A673 (cell line): ENCODE results near the gene EXOC4. TPM values are rescaled to one million over a fixed set of nuclear protein-coding genes. Genes with fewer than 3 reads are reported as not detected.

ENCODE experiments used
- BruUV-seq: library from RNA; stranded (reverse); fragments of 400-500 nt; replicated peaks from 2 replicates; lab custom pipeline; 2021; lab: Mats Ljungman, UMichigan
- CTCF ChIA-PET: fragments of 300-600 bp; sonication (Branson Sonifier 250); formaldehyde crosslinking; loops from one replicate; lab custom pipeline; 2022; ENCODE audit warnings: antibody characterized with exemption; lab: Charles Lee
- POLR2A ChIA-PET: fragments of 300-600 bp; sonication (Branson Sonifier 250); formaldehyde crosslinking; loops from one replicate; lab custom pipeline; 2022; ENCODE audit warnings: antibody characterized with exemption; ENCODE audit not compliant: low non-redundant PET; lab: Charles Lee
- DNase-seq: peaks from one replicate; pipeline ENCODE4 v3.0.0-alpha.2; 2015; ENCODE audit warnings: low spot score
- H3K27ac ChIP-seq: fragments of 200-600 bp; sonication (generic); 2 replicates; pipeline ENCODE4 v1.5.1; 2016; ENCODE audit warnings: mixed run types, low read depth, mild to moderate bottlenecking, mixed read lengths, antibody characterized with exemption, low read length; ENCODE audit not compliant: poor library complexity, severe bottlenecking
- H3K27me3 ChIP-seq: fragments of 200-600 bp; sonication (generic); replicated peaks from 2 replicates; pipeline ENCODE4 v1.6.1; 2017; ENCODE audit warnings: mixed run types, low read depth, mild to moderate bottlenecking, mixed read lengths, antibody characterized with exemption, low read length; ENCODE audit not compliant: insufficient read depth, poor library complexity
- H3K36me3 ChIP-seq: fragments of 200-600 bp; sonication (generic); 2 replicates; pipeline ENCODE4 v1.6.1; 2016; ENCODE audit warnings: mixed run types, mild to moderate bottlenecking, mixed read lengths, antibody characterized with exemption, low read length; ENCODE audit not compliant: insufficient read depth, poor library complexity, severe bottlenecking
- H3K4me1 ChIP-seq: fragments of 200-600 bp; sonication (generic); 2 replicates; pipeline ENCODE4 v1.6.1; 2017; ENCODE audit warnings: mixed run types, mild to moderate bottlenecking, mixed read lengths, antibody characterized with exemption, low read length; ENCODE audit not compliant: insufficient read depth, poor library complexity, severe bottlenecking
- H3K4me3 ChIP-seq: fragments of 200-600 bp; sonication (generic); 2 replicates; pipeline ENCODE4 v1.5.1; 2016; ENCODE audit warnings: low read depth, mixed run types, mild to moderate bottlenecking, mixed read lengths, low read length; ENCODE audit not compliant: poor library complexity, severe bottlenecking
- H3K9me3 ChIP-seq: fragments of 200-600 bp; sonication (generic); 2 replicates; pipeline ENCODE4 v1.6.1; 2016; ENCODE audit warnings: mixed run types, low read depth, mild to moderate bottlenecking, mixed read lengths, antibody characterized with exemption, low read length; ENCODE audit not compliant: poor library complexity, severe bottlenecking
- CTCF ChIP-seq: fragments of 300-800, 200-600 bp; sonication (generic); conservative IDR thresholded peaks from 2 replicates; pipeline ENCODE4 v1.5.1; 2017; ENCODE audit warnings: low read depth, mild to moderate bottlenecking, antibody characterized with exemption, low read length, moderate library complexity, mixed read lengths
- EZH2 ChIP-seq: fragments of 200-600 bp; sonication (generic); IDR thresholded peaks from 2 replicates; pipeline ENCODE4 v1.6.1; 2017; ENCODE audit warnings: borderline replicate concordance, low read depth, mild to moderate bottlenecking, mixed read lengths, antibody characterized with exemption, low read length; ENCODE audit not compliant: poor library complexity, severe bottlenecking
- intact Hi-C: fragments of 100-400 bp; cut with micrococcal nuclease; formaldehyde crosslinking; loops from one replicate; pipeline ENCODE4 v1.10.0; 2022; ENCODE audit not compliant: unreplicated experiment
- total RNA-seq: library from RNA; stranded (reverse); gene quantifications from 2 replicates; pipeline ENCODE4 v1.2.3, GENCODE V29; 2021

EXOC4 gene
- total RNA-seq, 1 experiment from 2014 or later, result 66.1 TPM

- Histone ChIP-seq H3K4me3 (no peak overlapping the region), H3K36me3 (no peaks in the 10 kb centered on the region), H3K9me3 (no peaks in the 10 kb centered on the region), H3K27ac (no peak overlapping the region), H3K27me3 (no peaks in the 10 kb centered on the region), H3K4me1 (no peaks in the 10 kb centered on the region)
- CTCF ChIA-PET, result no interaction called here
- intact Hi-C loops, result loop anchor here (10.0 kb wide), 1 partner anchor 631 kb away; no protein-coding TSS in a partner anchor
- no peak for DNase-seq
- POLR2A ChIA-PET, result no interaction called here
- BruUV-seq, result no TSS peak
- no peak for TF ChIP-seq CTCF
- no peak for TF ChIP-seq EZH2
Observed at GRCh38 chr7:133345690-133346421, 93.0 kb downstream of the EXOC4 start.

- POLR2A ChIA-PET, result no interaction called here
- Histone ChIP-seq H3K27me3 (no peaks in the 10 kb centered on the region), H3K9me3 (peaks cover 14% of the 10 kb centered on the region), H3K4me1 (no peaks in the 10 kb centered on the region), H3K4me3 (no peak overlapping the region), H3K27ac (no peak overlapping the region), H3K36me3 (no peaks in the 10 kb centered on the region)
- BruUV-seq, result no TSS peak
- CTCF ChIA-PET, result no interaction called here
- no peak for TF ChIP-seq CTCF
- no peak for TF ChIP-seq EZH2
- no peak for DNase-seq
- intact Hi-C loops, result loop anchor here (10.0 kb wide), 1 partner anchor 633 kb away; no protein-coding TSS in a partner anchor
Observed at GRCh38 chr7:133348250-133348649, 95.4 kb downstream of the EXOC4 start.

- no peaks in the 10 kb centered on the region for H3K36me3 ChIP-seq
- no TSS peak for BruUV-seq
- intact Hi-C loops, result loop anchor here (10.0 kb wide), 1 partner anchor 634 kb away; no protein-coding TSS in a partner anchor
- POLR2A ChIA-PET, result no interaction called here
- H3K27me3 ChIP-seq, result no peaks in the 10 kb centered on the region
- DNase-seq, result no peak
- H3K4me1 ChIP-seq, result peaks cover 2% of the 10 kb centered on the region
- peaks cover 14% of the 10 kb centered on the region for H3K9me3 ChIP-seq
- no peak overlapping the region for H3K27ac ChIP-seq
- CTCF ChIA-PET, result no interaction called here
- no peak overlapping the region for H3K4me3 ChIP-seq
- TF ChIP-seq CTCF (no peak), EZH2 (no peak)
Observed at GRCh38 chr7:133349101-133349500, 96.2 kb downstream of the EXOC4 start.
